ENCODE measurements around the gene SIVA1. TPM values are rescaled to one million over a fixed set of nuclear protein-coding genes. Genes with fewer than 3 reads are reported as not detected.

Gene SIVA1
- total RNA-seq, 1 experiment from 2014 or later, result 105 TPM

- DNase-seq, result no peak
- no peaks in the 10 kb centered on the region for H3K27me3 Mint-ChIP-seq (ENCODE audit: insufficient read depth, unreplicated experiment)
- H3K9me3 ChIP-seq, result no peaks in the 10 kb centered on the region
- ChIA-PET CTCF (no interaction called here), POLR2A (no interaction called here)
- peaks cover 85% of the 10 kb centered on the region for H3K36me3 Mint-ChIP-seq (ENCODE audit: insufficient read depth, unreplicated experiment)
- no peak overlapping the region for H3K27ac Mint-ChIP-seq (ENCODE audit: unreplicated experiment)
- H3K9me3 Mint-ChIP-seq (ENCODE audit: unreplicated experiment), result no peaks in the 10 kb centered on the region
- no peaks in the 10 kb centered on the region for H3K27me3 ChIP-seq (replicated peaks; ENCODE audit: control insufficient read depth, insufficient read depth, low read length)
- H3K4me3 Mint-ChIP-seq (ENCODE audit: unreplicated experiment), result no peak overlapping the region
- peaks cover 12% of the 10 kb centered on the region for H3K4me1 Mint-ChIP-seq (ENCODE audit: low read depth, unreplicated experiment)
- intact Hi-C loops (cut with micrococcal nuclease; ENCODE audit: unreplicated experiment), result no loop called here
- peaks cover 11% of the 10 kb centered on the region for H3K4me1 ChIP-seq
- H3K4me3 ChIP-seq (ENCODE audit: low read depth, low read length), result no peak overlapping the region
- peaks cover 3% of the 10 kb centered on the region; the same call in 1 of the 2 replicates for H3K36me3 ChIP-seq (ENCODE audit: control insufficient read depth, insufficient read depth, low read length)
- TF ChIP-seq CTCF (IDR thresholded peaks at IDR 0.05; ENCODE audit: insufficient read depth in 1 of 2, low read depth in 1 of 2, low read length in 1 of 2, severe bottlenecking in 1 of 2, unreplicated experiment in 1 of 2), result no peak
- BruUV-seq (replicated peaks), result no TSS peak
Measured at GRCh38 chr14:104757681-104758392, 4.9 kb downstream of the SIVA1 start.

DNA sequence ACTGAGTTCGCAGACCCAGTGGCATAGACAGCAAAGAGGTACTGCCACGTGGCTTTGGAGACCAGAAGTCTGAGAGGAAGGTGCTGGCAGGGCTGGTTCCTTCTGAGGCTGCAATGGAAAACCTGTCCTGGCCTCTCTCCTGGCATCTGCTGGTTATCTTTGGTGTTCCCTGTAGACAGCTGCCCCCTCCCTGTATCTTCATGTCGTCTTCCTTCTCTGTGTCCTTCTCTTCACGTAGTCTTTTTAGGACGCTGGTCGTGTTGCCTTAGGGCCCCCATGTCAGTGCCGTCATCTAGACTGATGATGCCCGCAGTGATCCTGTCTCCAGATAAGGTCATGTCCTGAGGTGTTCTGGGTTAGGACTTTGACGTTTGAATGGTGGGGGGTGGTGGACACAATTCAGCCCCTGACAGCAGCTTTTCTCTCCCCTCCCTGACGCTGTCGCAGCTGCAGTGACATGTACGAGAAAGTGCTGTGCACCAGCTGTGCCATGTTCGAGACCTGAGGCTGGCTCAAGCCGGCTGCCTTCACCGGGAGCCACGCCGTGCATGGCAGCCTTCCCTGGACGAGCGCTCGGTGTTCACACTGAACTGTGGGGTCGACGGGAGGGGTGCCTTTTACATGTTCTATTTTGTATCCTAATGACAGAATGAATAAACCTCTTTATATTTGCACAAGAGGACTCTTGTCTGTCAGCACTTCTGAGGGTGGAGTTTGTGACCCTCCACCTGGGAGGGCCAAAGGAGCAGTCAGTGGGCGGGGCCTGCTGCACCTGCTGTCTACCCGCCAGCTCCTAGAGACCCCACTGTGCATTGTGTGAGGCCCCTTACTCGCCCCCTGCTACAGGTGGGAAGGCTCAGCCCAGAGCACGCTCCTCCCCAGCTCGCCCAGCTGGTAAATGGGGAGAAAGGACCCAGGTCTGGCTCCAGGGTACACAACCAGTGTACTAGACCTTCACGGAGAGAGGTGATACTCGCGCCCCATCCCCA lies 6.3 kb downstream of the SIVA1 start:
- Mint-ChIP-seq H3K4me3 (ENCODE audit: unreplicated experiment) (no peak overlapping the region), H3K27ac (ENCODE audit: unreplicated experiment) (no peak overlapping the region), H3K4me1 (ENCODE audit: low read depth, unreplicated experiment) (peaks cover 6% of the 10 kb centered on the region), H3K36me3 (ENCODE audit: insufficient read depth, unreplicated experiment) (peaks cover 71% of the 10 kb centered on the region), H3K9me3 (ENCODE audit: unreplicated experiment) (no peaks in the 10 kb centered on the region), H3K27me3 (ENCODE audit: insufficient read depth, unreplicated experiment) (no peaks in the 10 kb centered on the region)
- Histone ChIP-seq H3K36me3 (ENCODE audit: control insufficient read depth, insufficient read depth, low read length) (peaks cover 3% of the 10 kb centered on the region; the same call in 1 of the 2 replicates), H3K4me3 (ENCODE audit: low read depth, low read length) (no peak overlapping the region), H3K27me3 (replicated peaks; ENCODE audit: control insufficient read depth, insufficient read depth, low read length) (no peaks in the 10 kb centered on the region), H3K9me3 (no peaks in the 10 kb centered on the region), H3K4me1 (peaks cover 5% of the 10 kb centered on the region)
- CTCF ChIA-PET, result no interaction called here
- no TSS peak for BruUV-seq (replicated peaks)
- TF ChIP-seq CTCF (IDR thresholded peaks at IDR 0.05; ENCODE audit: insufficient read depth in 1 of 2, low read depth in 1 of 2, low read length in 1 of 2, severe bottlenecking in 1 of 2, unreplicated experiment in 1 of 2), result no peak
- intact Hi-C loops (cut with micrococcal nuclease; ENCODE audit: unreplicated experiment), result no loop called here
- DNase-seq, result no peak
- POLR2A ChIA-PET, result interaction anchor here (0.6 kb wide), 1 partner anchor 8 kb away, joined by 10 read pairs; no protein-coding TSS in a partner anchor

DNA sequence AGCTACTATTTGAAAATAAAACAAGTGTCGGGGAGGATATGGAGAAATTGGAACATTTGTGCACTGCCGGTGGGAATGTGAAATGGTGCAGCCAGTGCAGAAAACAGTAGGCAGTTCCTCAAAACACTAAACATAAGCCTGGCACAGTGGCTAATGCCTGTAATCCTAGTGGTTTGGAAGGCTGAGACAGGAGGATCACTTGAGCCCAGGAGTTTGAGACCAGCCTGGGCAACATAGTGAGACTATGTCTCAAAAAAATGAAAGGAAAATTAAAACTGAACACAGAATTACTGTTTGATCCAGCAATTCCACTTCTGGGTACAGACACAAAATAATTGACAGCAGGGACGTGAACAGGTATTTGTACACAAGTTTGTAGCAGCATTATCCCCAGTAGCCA lies 12.6 kb downstream of the SIVA1 start:
- no peaks in the 10 kb centered on the region for H3K9me3 Mint-ChIP-seq (ENCODE audit: unreplicated experiment)
- no peak for TF ChIP-seq CTCF (IDR thresholded peaks at IDR 0.05; ENCODE audit: insufficient read depth in 1 of 2, low read depth in 1 of 2, low read length in 1 of 2, severe bottlenecking in 1 of 2, unreplicated experiment in 1 of 2)
- intact Hi-C loops (cut with micrococcal nuclease; ENCODE audit: unreplicated experiment), result no loop called here
- no peaks in the 10 kb centered on the region for H3K36me3 ChIP-seq (ENCODE audit: control insufficient read depth, insufficient read depth, low read length)
- no peak for DNase-seq
- peaks cover 18% of the 10 kb centered on the region for H3K4me1 ChIP-seq
- H3K36me3 Mint-ChIP-seq (ENCODE audit: insufficient read depth, unreplicated experiment), result peaks cover 43% of the 10 kb centered on the region
- BruUV-seq (replicated peaks), result no TSS peak
- peak overlapping the region; percentile 74 for H3K4me3 Mint-ChIP-seq (ENCODE audit: unreplicated experiment)
- H3K4me3 ChIP-seq (ENCODE audit: low read depth, low read length), result peak overlapping the region; percentile 28; the same call in 1 of the 2 replicates
- ChIA-PET POLR2A (interaction anchor here (2.4 kb wide), 1 partner anchor 13 kb away, joined by 14 read pairs; the partner anchor contains the start of gene SIVA1), CTCF (no interaction called here)
- no peaks in the 10 kb centered on the region for H3K27me3 Mint-ChIP-seq (ENCODE audit: insufficient read depth, unreplicated experiment)
- peaks cover 13% of the 10 kb centered on the region for H3K4me1 Mint-ChIP-seq (ENCODE audit: low read depth, unreplicated experiment)
- no peaks in the 10 kb centered on the region for H3K9me3 ChIP-seq
- no peak overlapping the region for H3K27ac Mint-ChIP-seq (ENCODE audit: unreplicated experiment)
- no peaks in the 10 kb centered on the region for H3K27me3 ChIP-seq (replicated peaks; ENCODE audit: control insufficient read depth, insufficient read depth, low read length)
